Measurements from ENCODE around the gene RNF166.

RNF166 gene

GRCh38 chr16:88695218-88695617 is 11.0 kb downstream of the RNF166 start:
- Histone ChIP-seq H3K4me3 (ENCODE audit: low read length) (no peak overlapping the region), H3K9ac (ENCODE audit: low read length) (no peak overlapping the region), H3K27ac (ENCODE audit: low read depth, low read length) (no peak overlapping the region), H3K36me3 (ENCODE audit: control insufficient read depth, insufficient read depth, low read length) (no peaks in the 10 kb centered on the region), H2BK120ac (ENCODE audit: low read depth, low read length) (no peak overlapping the region), H3K27me3 (ENCODE audit: insufficient read depth, low read length, poor library complexity) (no peaks in the 10 kb centered on the region), H3K79me1 (ENCODE audit: low read length) (no peaks in the 10 kb centered on the region), H2BK5ac (ENCODE audit: low read length) (no peak overlapping the region), H3K79me2 (ENCODE audit: control insufficient read depth, insufficient read depth, low read length) (no peaks in the 10 kb centered on the region), H2AK5ac (ENCODE audit: low read length) (no peak overlapping the region), H3K23ac (ENCODE audit: low read length) (no peak overlapping the region), H3K4ac (ENCODE audit: low read depth, low read length) (no peak overlapping the region), H2BK15ac (replicated peaks; ENCODE audit: low read depth) (no peak overlapping the region), H4K5ac (ENCODE audit: low read length) (no peak overlapping the region), H4K8ac (ENCODE audit: low read depth, low read length) (no peak overlapping the region), H3K4me2 (ENCODE audit: low read length) (no peak overlapping the region), H3K18ac (ENCODE audit: low read length) (no peak overlapping the region), H3K56ac (ENCODE audit: low read length) (no peak overlapping the region), H3K4me1 (ENCODE audit: control insufficient read depth, low read depth, low read length) (no peaks in the 10 kb centered on the region)
- no peak for DNase-seq
- WGBS (ENCODE audit: extremely low coverage, insufficient coverage, low lambda C conversion rate), result no CpG with 5 or more reads among the region's 15 CpGs

GRCh38 chr16:88694221-88695087 is 11.8 kb downstream of the RNF166 start:
- no peak overlapping the region for H3K27ac ChIP-seq (ENCODE audit: low read depth, low read length)
- H3K79me2 ChIP-seq (ENCODE audit: control insufficient read depth, insufficient read depth, low read length), result no peaks in the 10 kb centered on the region
- no peaks in the 10 kb centered on the region for H3K36me3 ChIP-seq (ENCODE audit: control insufficient read depth, insufficient read depth, low read length)
- H2BK5ac ChIP-seq (ENCODE audit: low read length), result no peak overlapping the region
- no peak for DNase-seq
- H3K56ac ChIP-seq (ENCODE audit: low read length), result no peak overlapping the region
- no peaks in the 10 kb centered on the region for H3K4me1 ChIP-seq (ENCODE audit: control insufficient read depth, low read depth, low read length)
- H2BK15ac ChIP-seq (replicated peaks; ENCODE audit: low read depth), result no peak overlapping the region
- H4K5ac ChIP-seq (ENCODE audit: low read length), result no peak overlapping the region
- H3K4me3 ChIP-seq (ENCODE audit: low read length), result no peak overlapping the region
- H3K79me1 ChIP-seq (ENCODE audit: low read length), result no peaks in the 10 kb centered on the region
- no peak overlapping the region for H3K18ac ChIP-seq (ENCODE audit: low read length)
- H3K4me2 ChIP-seq (ENCODE audit: low read length), result no peak overlapping the region
- no peak overlapping the region for H2BK120ac ChIP-seq (ENCODE audit: low read depth, low read length)
- WGBS (ENCODE audit: extremely low coverage, insufficient coverage, low lambda C conversion rate), result no CpG with 5 or more reads among the region's 37 CpGs
- H3K23ac ChIP-seq (ENCODE audit: low read length), result no peak overlapping the region
- H3K27me3 ChIP-seq (ENCODE audit: insufficient read depth, low read length, poor library complexity), result no peaks in the 10 kb centered on the region
- H2AK5ac ChIP-seq (ENCODE audit: low read length), result no peak overlapping the region
- no peak overlapping the region for H3K4ac ChIP-seq (ENCODE audit: low read depth, low read length)
- no peak overlapping the region for H4K8ac ChIP-seq (ENCODE audit: low read depth, low read length)
- H3K9ac ChIP-seq (ENCODE audit: low read length), result no peak overlapping the region

DNA sequence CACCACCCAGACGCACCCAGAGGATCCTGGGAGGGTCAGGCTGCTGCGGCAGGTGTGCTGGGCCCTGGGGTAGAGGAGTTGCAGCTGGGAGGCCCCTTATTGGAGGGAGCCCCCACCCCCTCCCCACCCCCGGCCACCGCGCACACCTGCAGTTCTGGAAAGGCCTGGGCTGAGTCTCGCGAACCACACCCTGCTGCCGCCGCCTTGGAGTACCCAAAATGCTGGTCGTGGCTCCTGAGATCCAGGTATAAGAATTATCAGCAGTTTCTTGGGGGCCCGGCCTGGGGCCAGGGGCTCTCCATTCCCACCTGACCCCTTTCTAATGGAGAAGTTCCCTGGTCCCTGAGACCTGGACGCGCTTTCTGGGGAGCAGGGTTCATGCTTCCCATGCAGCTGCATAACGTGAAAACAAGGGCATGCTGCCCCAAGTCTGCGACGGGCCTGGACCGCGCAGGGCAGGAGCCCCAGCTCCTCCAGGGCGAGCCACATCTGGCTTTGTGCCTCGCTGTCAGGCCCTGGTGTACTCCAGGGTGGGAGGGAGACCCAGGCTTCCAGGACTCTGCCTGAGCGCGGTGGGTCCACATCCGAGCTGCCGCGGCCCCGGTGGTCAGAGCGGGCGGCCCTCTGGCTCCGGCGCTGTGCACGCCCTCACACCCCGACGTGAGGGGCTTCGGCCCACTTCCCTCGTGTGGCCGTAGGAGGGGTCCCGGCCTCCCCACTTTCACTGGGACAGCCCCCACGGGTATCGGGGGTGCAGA is 12.6 kb downstream of the RNF166 start:
- no peak overlapping the region for H2BK120ac ChIP-seq (ENCODE audit: low read depth, low read length)
- no CpG with 5 or more reads among the region's 39 CpGs for WGBS (ENCODE audit: extremely low coverage, insufficient coverage, low lambda C conversion rate)

DNA sequence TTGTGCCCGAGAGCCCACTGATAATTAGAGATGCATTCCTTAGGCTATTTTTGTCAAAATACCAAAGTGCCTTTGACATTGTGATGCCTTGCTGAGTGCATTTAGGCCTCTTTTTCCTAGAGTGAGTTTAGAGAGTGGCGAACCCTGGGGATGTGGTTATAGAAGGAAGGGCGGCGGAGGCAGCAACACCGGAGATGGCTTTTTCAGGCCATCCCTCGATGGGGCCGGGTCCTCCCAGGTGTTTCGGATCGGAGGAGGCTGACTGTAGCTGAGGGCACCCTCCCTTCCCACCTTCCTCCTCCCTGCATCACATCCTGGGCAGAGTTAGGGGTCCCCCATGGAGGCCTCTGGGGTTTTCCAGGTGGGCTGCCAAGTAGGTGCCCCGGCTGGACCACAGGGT is 13.3 kb downstream of the RNF166 start:
- Histone ChIP-seq H3K4me3 (ENCODE audit: low read length) (no peak overlapping the region), H3K4me2 (ENCODE audit: low read length) (no peak overlapping the region), H2BK5ac (ENCODE audit: low read length) (no peak overlapping the region), H3K18ac (ENCODE audit: low read length) (no peak overlapping the region), H4K5ac (ENCODE audit: low read length) (no peak overlapping the region), H3K27me3 (ENCODE audit: insufficient read depth, low read length, poor library complexity) (no peaks in the 10 kb centered on the region), H2BK15ac (replicated peaks; ENCODE audit: low read depth) (no peak overlapping the region), H3K56ac (ENCODE audit: low read length) (no peak overlapping the region), H2BK120ac (ENCODE audit: low read depth, low read length) (no peak overlapping the region), H3K9ac (ENCODE audit: low read length) (no peak overlapping the region), H3K36me3 (ENCODE audit: control insufficient read depth, insufficient read depth, low read length) (no peaks in the 10 kb centered on the region), H3K4me1 (ENCODE audit: control insufficient read depth, low read depth, low read length) (no peaks in the 10 kb centered on the region), H2AK5ac (ENCODE audit: low read length) (no peak overlapping the region), H3K79me2 (ENCODE audit: control insufficient read depth, insufficient read depth, low read length) (no peaks in the 10 kb centered on the region), H3K23ac (ENCODE audit: low read length) (no peak overlapping the region), H4K8ac (ENCODE audit: low read depth, low read length) (no peak overlapping the region), H3K27ac (ENCODE audit: low read depth, low read length) (no peak overlapping the region), H3K4ac (ENCODE audit: low read depth, low read length) (no peak overlapping the region), H3K79me1 (ENCODE audit: low read length) (no peaks in the 10 kb centered on the region)
- no CpG with 5 or more reads among the region's 10 CpGs for WGBS (ENCODE audit: extremely low coverage, insufficient coverage, low lambda C conversion rate)
- no peak for DNase-seq

More for the DNA sequence above, 12.6 kb downstream of the RNF166 start:
- no peak overlapping the region for H3K4ac ChIP-seq (ENCODE audit: low read depth, low read length)
- no peaks in the 10 kb centered on the region for H3K4me1 ChIP-seq (ENCODE audit: control insufficient read depth, low read depth, low read length)
- no peak overlapping the region for H3K4me3 ChIP-seq (ENCODE audit: low read length)
- H2BK5ac ChIP-seq (ENCODE audit: low read length), result no peak overlapping the region
- H3K27me3 ChIP-seq (ENCODE audit: insufficient read depth, low read length, poor library complexity), result no peaks in the 10 kb centered on the region
- no peaks in the 10 kb centered on the region for H3K79me1 ChIP-seq (ENCODE audit: low read length)
- H2BK15ac ChIP-seq (replicated peaks; ENCODE audit: low read depth), result no peak overlapping the region
- no peak overlapping the region for H3K56ac ChIP-seq (ENCODE audit: low read length)
- no peaks in the 10 kb centered on the region for H3K36me3 ChIP-seq (ENCODE audit: control insufficient read depth, insufficient read depth, low read length)
- H3K23ac ChIP-seq (ENCODE audit: low read length), result no peak overlapping the region
- no peak for DNase-seq
- H3K18ac ChIP-seq (ENCODE audit: low read length), result no peak overlapping the region
- no peak overlapping the region for H4K8ac ChIP-seq (ENCODE audit: low read depth, low read length)
- no peak overlapping the region for H3K4me2 ChIP-seq (ENCODE audit: low read length)
- no peak overlapping the region for H3K27ac ChIP-seq (ENCODE audit: low read depth, low read length)
- H3K79me2 ChIP-seq (ENCODE audit: control insufficient read depth, insufficient read depth, low read length), result no peaks in the 10 kb centered on the region
- no peak overlapping the region for H3K9ac ChIP-seq (ENCODE audit: low read length)
- no peak overlapping the region for H4K5ac ChIP-seq (ENCODE audit: low read length)
- no peak overlapping the region for H2AK5ac ChIP-seq (ENCODE audit: low read length)

DNA sequence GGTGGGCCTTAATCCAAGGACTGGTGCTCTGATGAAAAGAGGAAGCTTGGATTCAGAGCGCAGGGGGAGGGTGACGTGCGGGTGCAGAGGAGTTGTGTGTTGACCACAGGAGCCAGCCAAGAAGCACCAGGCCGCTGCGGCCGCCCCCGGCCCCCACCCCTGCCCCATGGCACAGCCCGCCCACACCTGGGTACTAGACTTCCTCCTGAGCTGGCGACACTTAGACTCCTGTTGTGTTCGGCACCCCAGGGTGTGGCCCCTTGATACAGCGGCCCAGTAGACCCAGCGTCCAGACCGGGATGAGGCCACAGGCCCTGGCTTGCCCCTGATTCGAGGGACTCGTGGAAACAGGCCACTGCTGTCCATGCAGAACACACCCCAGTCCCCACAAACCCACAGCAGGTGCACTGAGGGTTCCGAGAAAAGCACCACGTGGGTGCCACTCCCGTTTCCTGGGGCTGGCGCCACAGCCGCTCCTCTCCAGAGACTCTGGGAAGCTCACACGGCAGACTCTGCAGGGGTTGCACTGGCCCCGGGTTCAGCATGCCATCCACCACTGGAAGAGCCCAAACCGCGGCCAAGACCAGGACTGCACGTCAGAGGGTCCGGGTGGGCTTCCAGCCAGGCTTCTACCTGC is 14.2 kb downstream of the RNF166 start:
- no peak overlapping the region for H3K9ac ChIP-seq (ENCODE audit: low read length)
- H3K79me1 ChIP-seq (ENCODE audit: low read length), result no peaks in the 10 kb centered on the region
- H3K18ac ChIP-seq (ENCODE audit: low read length), result no peak overlapping the region
- no peaks in the 10 kb centered on the region for H3K36me3 ChIP-seq (ENCODE audit: control insufficient read depth, insufficient read depth, low read length)
- no peaks in the 10 kb centered on the region for H3K4me1 ChIP-seq (ENCODE audit: control insufficient read depth, low read depth, low read length)
- H3K79me2 ChIP-seq (ENCODE audit: control insufficient read depth, insufficient read depth, low read length), result no peaks in the 10 kb centered on the region
- no CpG with 5 or more reads among the region's 26 CpGs for WGBS (ENCODE audit: extremely low coverage, insufficient coverage, low lambda C conversion rate)
- no peak overlapping the region for H3K27ac ChIP-seq (ENCODE audit: low read depth, low read length)
- no peak overlapping the region for H3K56ac ChIP-seq (ENCODE audit: low read length)
- no peak overlapping the region for H3K4me3 ChIP-seq (ENCODE audit: low read length)
- no peak overlapping the region for H4K5ac ChIP-seq (ENCODE audit: low read length)
- H2AK5ac ChIP-seq (ENCODE audit: low read length), result no peak overlapping the region
- no peak overlapping the region for H2BK120ac ChIP-seq (ENCODE audit: low read depth, low read length)
- DNase-seq, result no peak
- no peak overlapping the region for H3K23ac ChIP-seq (ENCODE audit: low read length)
- no peak overlapping the region for H3K4ac ChIP-seq (ENCODE audit: low read depth, low read length)
- no peak overlapping the region for H2BK5ac ChIP-seq (ENCODE audit: low read length)
- H4K8ac ChIP-seq (ENCODE audit: low read depth, low read length), result no peak overlapping the region
- no peak overlapping the region for H3K4me2 ChIP-seq (ENCODE audit: low read length)
- no peaks in the 10 kb centered on the region for H3K27me3 ChIP-seq (ENCODE audit: insufficient read depth, low read length, poor library complexity)
- no peak overlapping the region for H2BK15ac ChIP-seq (replicated peaks; ENCODE audit: low read depth)
